Memory B cell (primary cell): Measurements from ENCODE around the gene ERCC1.
"Not testable (repeated sequence)": the region's sequence is repeated elsewhere in the genome, so short reads cannot be mapped to it uniquely, and the experiment has no call there.

Source experiments
- ATAC-seq: fragments of 150-1000 bp; cut with Tn5 transposase; 2 replicates; pipeline ENCODE4 v1.10.0; 2021; ENCODE audit warnings: low read depth, mild to moderate bottlenecking, moderate library complexity
- DNase-seq, 2 donors: peaks; one replicate each; pipeline ENCODE4 v3.0.0; 2022; ENCODE audit warnings: low spot score in 2 of 2
- H3K27ac Mint-ChIP-seq: one replicate; pipeline ENCODE4 v1.8.0; 2022; ENCODE audit warnings: mild to moderate bottlenecking, moderate library complexity, mixed read lengths
- H3K27me3 Mint-ChIP-seq: one replicate; pipeline ENCODE4 v1.8.0; 2022; ENCODE audit warnings: mixed read lengths
- H3K36me3 Mint-ChIP-seq: one replicate; pipeline ENCODE4 v1.8.0; 2022; ENCODE audit warnings: mild to moderate bottlenecking, mixed read lengths
- H3K4me1 Mint-ChIP-seq: one replicate; pipeline ENCODE4 v1.8.0; 2022; ENCODE audit warnings: mixed read lengths
- H3K4me3 Mint-ChIP-seq: one replicate; pipeline ENCODE4 v1.8.0; 2022; ENCODE audit warnings: mild to moderate bottlenecking, moderate library complexity, mixed read lengths
- H3K9me3 Mint-ChIP-seq: one replicate; pipeline ENCODE4 v1.8.0; 2022; ENCODE audit warnings: mixed read lengths

The ERCC1 gene

DNA sequence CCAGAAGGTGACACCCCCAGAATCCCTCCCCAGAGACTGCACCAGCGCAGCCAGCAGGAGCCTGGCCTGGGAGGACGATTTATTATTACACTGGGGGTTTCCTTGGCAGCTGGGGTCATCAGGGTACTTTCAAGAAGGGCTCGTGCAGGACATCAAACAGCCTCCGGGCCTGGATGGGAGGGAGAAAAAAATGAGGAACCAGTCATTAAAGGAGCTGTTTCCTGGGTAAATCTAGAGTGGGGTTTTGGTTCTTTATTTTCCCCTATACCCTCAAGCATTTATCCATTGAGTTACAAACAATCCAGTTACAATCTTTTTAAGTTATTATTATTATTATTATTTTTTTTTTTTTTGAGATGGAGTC lies 14.2 kb downstream of the ERCC1 start:
- ATAC-seq, result no peak
- peaks cover 6% of the 10 kb centered on the region for H3K27me3 Mint-ChIP-seq
- no peak overlapping the region for H3K4me3 Mint-ChIP-seq
- DNase-seq, result no peak
- peaks cover 15% of the 10 kb centered on the region for H3K36me3 Mint-ChIP-seq
- no peak overlapping the region for H3K27ac Mint-ChIP-seq
- H3K9me3 Mint-ChIP-seq, result no peaks in the 10 kb centered on the region
- H3K4me1 Mint-ChIP-seq, result peaks cover 29% of the 10 kb centered on the region

GRCh38 chr19:45408830-45409556 lies 14.7 kb downstream of the ERCC1 start:
- Mint-ChIP-seq H3K4me3 (no peak overlapping the region), H3K27me3 (peaks cover 7% of the 10 kb centered on the region), H3K36me3 (peaks cover 11% of the 10 kb centered on the region), H3K9me3 (no peaks in the 10 kb centered on the region), H3K4me1 (peaks cover 31% of the 10 kb centered on the region), H3K27ac (peak overlapping the region; percentile 40)
- DNase-seq (no peak), ATAC-seq (no peak)

GRCh38 chr19:45408121-45408520 lies 15.6 kb downstream of the ERCC1 start:
- ATAC-seq (no peak), DNase-seq (no peak)
- no peak overlapping the region for H3K27ac Mint-ChIP-seq
- peaks cover 14% of the 10 kb centered on the region for H3K27me3 Mint-ChIP-seq
- H3K36me3 Mint-ChIP-seq, result peaks cover 5% of the 10 kb centered on the region
- H3K4me1 Mint-ChIP-seq, result peaks cover 31% of the 10 kb centered on the region
- peak overlapping the region; percentile 9 for H3K4me3 Mint-ChIP-seq
- no peaks in the 10 kb centered on the region for H3K9me3 Mint-ChIP-seq

GRCh38 chr19:45407585-45407984 lies 16.1 kb downstream of the ERCC1 start:
- not testable (repeated sequence) for H3K27ac Mint-ChIP-seq, DNase-seq, H3K36me3 Mint-ChIP-seq, H3K9me3 Mint-ChIP-seq, ATAC-seq, H3K4me3 Mint-ChIP-seq
- H3K4me1 Mint-ChIP-seq, result peaks cover 31% of the 10 kb centered on the region
- H3K27me3 Mint-ChIP-seq, result peaks cover 16% of the 10 kb centered on the region

GRCh38 chr19:45407091-45407375 lies 16.7 kb downstream of the ERCC1 start:
- no peak overlapping the region for H3K27ac Mint-ChIP-seq
- H3K27me3 Mint-ChIP-seq, result peaks cover 16% of the 10 kb centered on the region
- no peak for ATAC-seq

DNA sequence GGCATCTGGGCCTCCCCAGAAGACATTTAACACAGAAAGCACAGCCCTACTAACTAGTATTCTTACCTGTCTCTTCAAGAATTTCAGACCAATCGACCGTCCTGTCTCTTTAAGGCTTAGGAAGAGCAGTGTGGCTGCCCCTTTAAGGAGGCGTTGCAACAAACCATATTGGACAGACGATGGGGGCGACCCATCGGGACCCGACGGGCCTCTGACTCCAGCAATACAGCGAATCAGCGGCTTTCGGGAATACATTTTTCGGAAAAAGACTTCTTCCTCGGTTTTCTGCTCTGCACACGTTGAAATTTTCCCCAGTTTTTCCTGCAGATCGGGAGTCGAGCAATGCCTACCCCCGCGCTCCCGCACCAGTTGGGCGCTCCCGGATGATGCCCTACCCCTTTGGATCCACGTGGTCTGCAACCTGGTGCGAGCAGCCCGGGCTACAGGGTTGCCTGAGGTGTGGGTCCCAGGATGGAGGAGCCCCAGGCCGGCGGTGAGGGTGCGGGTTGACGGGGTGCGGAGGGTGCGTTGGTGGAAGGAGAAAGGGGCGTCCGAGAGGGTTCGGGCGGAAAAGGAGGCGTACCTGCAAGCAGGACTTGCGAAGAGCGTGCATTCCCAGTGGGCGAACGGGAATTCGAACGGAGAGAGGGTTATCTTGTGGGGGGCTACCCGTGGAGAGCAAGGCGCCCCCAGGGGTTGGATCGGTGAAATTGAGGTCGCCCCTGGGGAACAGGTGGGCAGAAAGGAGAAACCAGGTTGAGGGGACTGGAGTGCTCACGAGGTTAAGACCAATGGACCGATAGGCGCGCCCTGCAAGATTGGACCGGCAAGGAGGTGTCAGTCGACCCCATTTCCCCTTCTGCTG lies 17.3 kb downstream of the ERCC1 start, which contains the start of gene POLR1G:
Gene POLR1G, plus strand, starts transcription at position 419 of the 865 bp plus-strand sequence. Its CDS starts 53 bp downstream, at position 472.
- Mint-ChIP-seq H3K27me3 (peaks cover 16% of the 10 kb centered on the region), H3K4me3 (peak within 1 kb of the TSS; percentile 96), H3K27ac (peak within 1 kb of the TSS; percentile 92), H3K4me1 (peaks cover 31% of the 10 kb centered on the region), H3K36me3 (peaks cover 2% of the 10 kb centered on the region), H3K9me3 (no peaks in the 10 kb centered on the region)
- DNase-seq (peak; percentile 72 to 81), ATAC-seq (peak; percentile 76)

More at GRCh38 chr19:45407091-45407375, 16.7 kb downstream of the ERCC1 start:
- Mint-ChIP-seq H3K9me3 (no peaks in the 10 kb centered on the region), H3K4me1 (peaks cover 31% of the 10 kb centered on the region), H3K36me3 (peaks cover 2% of the 10 kb centered on the region), H3K4me3 (peak overlapping the region; percentile 96)
- DNase-seq, result no peak

- ATAC-seq, result peak; percentile 60
- Mint-ChIP-seq H3K4me1 (peaks cover 31% of the 10 kb centered on the region), H3K9me3 (no peaks in the 10 kb centered on the region), H3K36me3 (peaks cover 2% of the 10 kb centered on the region), H3K27ac (peak overlapping the region; percentile 92), H3K27me3 (peaks cover 16% of the 10 kb centered on the region), H3K4me3 (peak overlapping the region; percentile 96)
- peak; percentile 80 for DNase-seq
Measured at GRCh38 chr19:45405435-45406225, 18.1 kb downstream of the ERCC1 start.

DNA sequence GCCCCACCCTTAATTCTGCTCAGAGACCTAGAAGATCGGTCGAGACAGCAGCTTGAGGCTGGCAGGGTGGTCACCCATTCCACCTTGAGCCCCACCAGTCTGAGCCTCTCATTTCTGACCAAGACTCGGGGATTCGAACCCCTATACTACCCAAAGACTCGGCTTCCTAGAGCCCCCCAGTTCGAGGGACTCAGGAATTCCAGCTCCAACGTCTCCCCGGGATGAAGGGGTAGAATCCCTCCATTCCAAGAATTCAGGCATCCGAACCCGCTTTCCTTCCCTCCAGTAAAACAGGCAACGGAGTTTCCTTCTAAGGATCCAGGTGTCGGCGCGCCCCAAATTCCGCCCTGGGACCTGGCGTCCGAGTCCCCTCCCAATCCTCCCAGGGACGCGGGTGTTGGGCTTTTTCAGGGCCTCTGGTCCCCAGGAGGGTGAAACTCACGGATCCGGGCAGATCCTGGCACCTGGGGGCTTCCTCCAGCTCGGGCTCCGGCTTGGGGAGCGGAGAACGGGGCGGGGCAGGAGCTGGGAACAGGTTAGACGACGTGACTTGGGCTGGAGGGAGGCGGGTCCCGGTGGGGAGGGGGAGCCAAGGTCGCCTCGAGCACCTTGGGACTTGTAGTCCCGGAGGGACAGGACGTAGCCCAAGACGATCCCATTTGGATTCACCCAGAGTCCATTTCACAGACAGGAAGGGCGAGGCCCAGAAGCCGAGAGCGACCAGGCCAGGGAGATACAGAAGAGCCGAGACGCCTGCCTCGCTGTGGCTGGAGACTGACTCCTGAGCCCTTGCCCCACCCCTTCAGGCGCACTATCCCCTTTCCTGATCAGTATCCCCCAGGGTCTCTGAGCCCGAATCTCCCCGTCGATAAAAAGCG lies 18.9 kb downstream of the ERCC1 start, which contains the start of gene PPP1R13L:
Gene PPP1R13L, minus strand, starts transcription at position 513 of the 878 bp plus-strand sequence. CDS start 6,751 bp downstream, outside the sequence.
- Mint-ChIP-seq H3K27me3 (peaks cover 19% of the 10 kb centered on the region), H3K36me3 (peaks cover 2% of the 10 kb centered on the region), H3K9me3 (no peaks in the 10 kb centered on the region), H3K27ac (peak within 1 kb of the TSS; percentile 92), H3K4me3 (peak within 1 kb of the TSS; percentile 96), H3K4me1 (peaks cover 28% of the 10 kb centered on the region)
- no peak for ATAC-seq
- DNase-seq, result no peak

DNA sequence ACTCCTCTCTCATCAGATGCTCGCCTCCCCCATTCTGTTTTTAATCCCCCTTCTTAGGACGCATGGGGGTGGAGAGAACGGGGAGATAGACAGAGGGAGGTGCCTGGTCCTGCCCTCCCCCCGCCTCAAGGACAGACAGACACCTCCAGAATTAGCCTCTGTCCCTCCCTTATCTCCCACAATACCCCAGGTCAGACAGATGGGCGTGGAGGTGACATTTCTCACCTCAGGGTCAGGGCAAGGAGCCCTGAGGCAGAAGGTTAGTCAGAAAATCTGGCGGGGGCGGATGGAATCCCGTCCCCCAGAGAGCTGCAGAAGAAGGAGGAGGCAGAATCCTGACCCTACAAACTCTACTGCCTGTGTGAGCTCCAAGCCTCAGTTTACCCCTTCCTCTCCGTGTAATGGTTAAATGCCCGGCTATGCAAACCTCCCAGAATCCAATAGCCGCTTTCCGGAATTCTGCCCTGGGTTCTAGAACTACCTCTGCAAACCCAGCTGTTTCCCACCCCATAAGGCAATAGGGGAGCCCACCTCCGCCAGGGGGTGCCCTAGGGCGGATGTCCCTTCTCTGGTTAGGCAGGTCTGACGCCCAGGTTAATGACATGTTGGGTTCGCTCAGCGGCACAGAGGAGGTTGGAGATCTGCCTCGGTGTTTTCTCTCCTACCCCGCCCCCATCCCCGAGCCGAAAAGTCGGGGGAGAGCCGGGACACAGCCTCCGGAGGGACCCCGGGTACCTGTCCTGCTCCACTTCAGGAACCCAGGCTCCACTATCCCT lies 19.7 kb downstream of the ERCC1 start:
- Mint-ChIP-seq H3K4me1 (peaks cover 24% of the 10 kb centered on the region), H3K4me3 (peak overlapping the region; percentile 96), H3K9me3 (no peaks in the 10 kb centered on the region), H3K36me3 (peaks cover 2% of the 10 kb centered on the region), H3K27ac (no peak overlapping the region), H3K27me3 (peaks cover 19% of the 10 kb centered on the region)
- peak; percentile 58 to 68 for DNase-seq
- ATAC-seq, result peak; percentile 14

- Mint-ChIP-seq H3K9me3 (no peaks in the 10 kb centered on the region), H3K4me3 (no peak overlapping the region), H3K4me1 (peaks cover 19% of the 10 kb centered on the region), H3K36me3 (no peaks in the 10 kb centered on the region), H3K27me3 (peaks cover 24% of the 10 kb centered on the region), H3K27ac (no peak overlapping the region)
- DNase-seq (no peak), ATAC-seq (no peak)
Measured at GRCh38 chr19:45403272-45403671, 20.4 kb downstream of the ERCC1 start.

GRCh38 chr19:45402298-45403061 lies 21.2 kb downstream of the ERCC1 start:
- Mint-ChIP-seq H3K36me3 (no peaks in the 10 kb centered on the region), H3K4me3 (no peak overlapping the region), H3K9me3 (no peaks in the 10 kb centered on the region), H3K27ac (no peak overlapping the region), H3K27me3 (peaks cover 27% of the 10 kb centered on the region), H3K4me1 (peaks cover 18% of the 10 kb centered on the region)
- no peak for ATAC-seq
- DNase-seq, result peak in 1 of 2 donors; percentile 35

DNA sequence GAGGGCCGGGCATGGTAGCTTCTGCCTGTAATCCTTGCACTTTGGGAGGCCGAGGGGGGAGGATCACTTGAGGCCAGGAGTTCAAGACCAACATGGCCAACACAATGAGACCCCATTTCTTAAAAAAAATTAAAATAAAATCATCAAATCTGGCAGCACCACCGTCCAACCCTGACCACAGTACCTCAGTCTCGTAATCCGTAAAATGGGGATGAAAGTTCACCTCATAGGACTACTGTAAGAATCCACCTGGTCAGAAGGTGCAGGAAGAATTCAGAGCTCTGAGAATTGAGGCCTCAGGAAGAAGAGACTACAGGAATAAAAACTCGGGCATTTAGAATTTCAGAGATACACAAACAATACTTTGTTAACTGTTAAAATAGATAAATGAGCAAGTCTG lies 21.9 kb downstream of the ERCC1 start:
- H3K4me1 Mint-ChIP-seq, result peaks cover 19% of the 10 kb centered on the region
- ATAC-seq (no peak), DNase-seq (no peak)
- peaks cover 3% of the 10 kb centered on the region for H3K36me3 Mint-ChIP-seq
- H3K27ac Mint-ChIP-seq, result no peak overlapping the region
- H3K4me3 Mint-ChIP-seq, result no peak overlapping the region
- H3K9me3 Mint-ChIP-seq, result no peaks in the 10 kb centered on the region
- peaks cover 29% of the 10 kb centered on the region for H3K27me3 Mint-ChIP-seq
